LNCAP (cell line): ENCODE measurements around the gene ACAD10.

Experiments
- TF ChIP-seq, protein P1 (sequence below): fragments of 450-650 bp; IDR thresholded peaks from 2 replicates; pipeline ENCODE4 v1.5.1; 2017; ENCODE audit warnings: mild to moderate bottlenecking

The ACAD10 gene

DNA sequence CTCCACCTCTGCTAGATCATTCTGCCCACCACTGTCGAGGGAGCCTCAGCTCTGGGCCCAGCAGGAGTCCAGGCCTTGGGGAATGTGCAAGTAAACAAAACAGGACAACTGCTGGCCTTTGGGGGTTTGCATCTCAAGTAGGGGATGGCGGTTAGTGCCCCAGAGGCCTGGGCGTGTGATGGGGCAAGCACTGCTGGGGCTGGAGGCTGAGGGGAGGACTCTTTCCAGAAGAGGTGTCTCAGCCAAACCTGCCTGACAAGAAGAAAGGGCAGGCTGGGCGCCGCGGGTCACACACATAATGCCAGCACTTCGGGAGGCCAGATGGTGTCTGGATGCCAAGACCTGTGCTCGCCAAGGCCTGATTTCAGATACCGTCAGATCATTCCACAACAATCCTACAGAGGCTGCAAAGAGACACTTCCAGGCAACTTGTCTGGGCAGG is 72.3 kb downstream of the ACAD10 start:
- TF ChIP-seq, protein P1, sequence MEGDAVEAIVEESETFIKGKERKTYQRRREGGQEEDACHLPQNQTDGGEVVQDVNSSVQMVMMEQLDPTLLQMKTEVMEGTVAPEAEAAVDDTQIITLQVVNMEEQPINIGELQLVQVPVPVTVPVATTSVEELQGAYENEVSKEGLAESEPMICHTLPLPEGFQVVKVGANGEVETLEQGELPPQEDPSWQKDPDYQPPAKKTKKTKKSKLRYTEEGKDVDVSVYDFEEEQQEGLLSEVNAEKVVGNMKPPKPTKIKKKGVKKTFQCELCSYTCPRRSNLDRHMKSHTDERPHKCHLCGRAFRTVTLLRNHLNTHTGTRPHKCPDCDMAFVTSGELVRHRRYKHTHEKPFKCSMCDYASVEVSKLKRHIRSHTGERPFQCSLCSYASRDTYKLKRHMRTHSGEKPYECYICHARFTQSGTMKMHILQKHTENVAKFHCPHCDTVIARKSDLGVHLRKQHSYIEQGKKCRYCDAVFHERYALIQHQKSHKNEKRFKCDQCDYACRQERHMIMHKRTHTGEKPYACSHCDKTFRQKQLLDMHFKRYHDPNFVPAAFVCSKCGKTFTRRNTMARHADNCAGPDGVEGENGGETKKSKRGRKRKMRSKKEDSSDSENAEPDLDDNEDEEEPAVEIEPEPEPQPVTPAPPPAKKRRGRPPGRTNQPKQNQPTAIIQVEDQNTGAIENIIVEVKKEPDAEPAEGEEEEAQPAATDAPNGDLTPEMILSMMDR: no peak

DNA sequence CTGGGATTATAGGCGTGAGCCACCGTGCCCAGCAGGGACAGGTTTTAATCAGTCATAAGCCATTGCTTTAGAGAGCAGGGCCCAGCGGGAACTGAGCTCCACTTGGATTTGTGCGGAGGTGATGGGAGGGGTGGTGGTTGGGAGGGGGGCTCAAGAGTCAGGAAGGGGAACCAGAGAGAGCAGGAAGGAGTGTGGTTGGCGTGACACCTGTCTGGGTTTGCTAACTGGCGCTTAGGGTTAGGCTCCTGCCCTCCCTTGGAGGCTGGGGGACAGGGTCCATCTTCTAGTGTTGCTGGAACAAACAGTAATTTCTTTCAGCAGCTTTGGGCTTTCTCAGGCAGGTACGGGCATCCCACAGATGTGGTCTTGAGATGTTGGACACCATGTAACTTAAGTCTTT is 73.4 kb downstream of the ACAD10 start:
- TF ChIP-seq, protein P1: no peak

DNA sequence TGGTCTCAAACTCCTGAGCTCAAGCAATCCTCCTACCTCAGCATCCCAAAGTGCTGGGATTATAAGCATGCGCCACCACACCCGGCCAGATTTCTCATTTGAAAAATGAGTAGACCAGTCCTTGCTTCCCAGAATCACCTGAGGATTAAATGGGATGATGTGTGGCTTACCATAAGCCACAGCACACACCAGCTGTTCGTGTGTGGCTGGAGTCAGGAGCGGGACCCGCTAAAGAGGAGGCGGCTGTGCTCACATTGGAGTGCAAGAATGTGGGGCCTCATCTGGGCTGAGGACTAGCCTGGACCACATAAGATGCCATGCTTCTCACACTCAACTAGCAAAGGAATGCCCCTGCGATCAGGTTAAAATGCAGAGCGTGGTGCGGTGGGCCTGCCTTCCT is 74.1 kb downstream of the ACAD10 start:
- TF ChIP-seq, protein P1: no peak

DNA sequence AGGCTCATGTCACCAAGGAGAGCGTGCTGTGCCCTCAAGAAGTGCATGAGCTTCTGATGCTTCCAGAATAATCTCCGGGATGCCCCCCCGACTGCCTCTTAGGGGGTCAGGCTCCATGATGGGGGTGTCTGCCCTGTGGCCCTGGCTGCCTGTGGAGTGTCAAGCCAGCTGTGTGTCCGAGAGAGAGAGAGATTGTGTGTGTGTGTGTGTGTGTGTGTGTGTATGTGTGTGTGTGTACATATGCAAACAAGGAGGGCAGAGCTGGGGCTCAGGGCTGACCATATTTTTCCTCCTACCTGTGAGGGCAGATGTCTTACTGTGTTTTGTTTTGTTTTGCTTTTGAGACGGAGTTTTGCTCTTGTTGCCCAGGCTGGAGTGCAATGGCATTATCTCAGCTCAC is 75.2 kb downstream of the ACAD10 start:
- TF ChIP-seq, protein P1: no peak

DNA sequence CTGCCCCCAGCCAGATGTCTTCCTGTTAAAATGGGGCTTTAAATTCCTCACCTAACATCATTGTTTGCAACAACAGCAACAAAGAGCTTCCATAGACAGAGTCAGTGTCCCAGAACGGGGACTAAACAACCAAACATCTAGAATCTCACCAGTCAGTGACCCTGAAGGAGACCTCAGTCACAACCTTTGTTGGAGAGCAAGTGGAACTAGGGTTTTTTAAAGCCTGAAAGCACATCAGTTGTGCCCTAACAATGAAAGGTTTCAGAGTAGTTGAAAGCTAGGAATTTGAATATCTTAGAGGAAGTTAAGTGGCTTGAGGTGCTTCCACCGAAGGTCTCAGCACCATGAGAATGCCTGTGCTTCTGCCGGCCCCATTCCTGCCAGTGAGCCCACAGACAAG is 75.9 kb downstream of the ACAD10 start:
- TF ChIP-seq, protein P1: no peak

DNA sequence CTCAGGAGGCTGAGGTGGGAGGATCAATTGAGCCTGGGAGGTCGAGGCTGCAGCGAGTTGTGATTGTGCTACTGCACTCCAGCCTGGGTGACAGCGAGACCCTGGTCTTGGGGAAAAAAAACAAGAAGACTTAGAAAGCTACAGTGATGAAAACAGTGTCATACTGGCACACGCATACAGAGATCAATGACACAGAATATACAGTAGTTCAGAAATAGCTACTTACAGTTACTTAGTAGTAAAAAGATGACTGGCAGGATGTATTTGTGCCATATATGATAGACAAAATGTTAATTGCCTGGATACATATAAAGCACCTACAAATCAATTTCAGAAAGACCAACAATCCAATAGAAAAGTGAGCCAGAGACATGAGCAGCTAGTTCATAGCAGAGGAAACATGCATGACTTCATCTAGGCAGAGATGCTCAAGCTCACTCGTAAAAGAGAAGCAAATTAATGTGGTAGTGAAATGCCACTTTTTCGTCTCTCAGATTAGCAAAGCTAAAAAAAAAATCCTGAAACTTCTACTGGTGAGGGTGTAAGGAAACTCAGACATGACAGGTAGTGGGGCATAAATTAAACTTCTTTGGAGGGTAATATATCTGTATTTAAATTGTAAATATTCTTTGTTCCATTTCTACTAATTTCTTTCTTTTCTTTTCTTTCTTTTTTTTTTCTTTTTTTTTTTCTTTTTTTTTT is 78.4 kb downstream of the ACAD10 start:
- TF ChIP-seq, protein P1: no peak

DNA sequence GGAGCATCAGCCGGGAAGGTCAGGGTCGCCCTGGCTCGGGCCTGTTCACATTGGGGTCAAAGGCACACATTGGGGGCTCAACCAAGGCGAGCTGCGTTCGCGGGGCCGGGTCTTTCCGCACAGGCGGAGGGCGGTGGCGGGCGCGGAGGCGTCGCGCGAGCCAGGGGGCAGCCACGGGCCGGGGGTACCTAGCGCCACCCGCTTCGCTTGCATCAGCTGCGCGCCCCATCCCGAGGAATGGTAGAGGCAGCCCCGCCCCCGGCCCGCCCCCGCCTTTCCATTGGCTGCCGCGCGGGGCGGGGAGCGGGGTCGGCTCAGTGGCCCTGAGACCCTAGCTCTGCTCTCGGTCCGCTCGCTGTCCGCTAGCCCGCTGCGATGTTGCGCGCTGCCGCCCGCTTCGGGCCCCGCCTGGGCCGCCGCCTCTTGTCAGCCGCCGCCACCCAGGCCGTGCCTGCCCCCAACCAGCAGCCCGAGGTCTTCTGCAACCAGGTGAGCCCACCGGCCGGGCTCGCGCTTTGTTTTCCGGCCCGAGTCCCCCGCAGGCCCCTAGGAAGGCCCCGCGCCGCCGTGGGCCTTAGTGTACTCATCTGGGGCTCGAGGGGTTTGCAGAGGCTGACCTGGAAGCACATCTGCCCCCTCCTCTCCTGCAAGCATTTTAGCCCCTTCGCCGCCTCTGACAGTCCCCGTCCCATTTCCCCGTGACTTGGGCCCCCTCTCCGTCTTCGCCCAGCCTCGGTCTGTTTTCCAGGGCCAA is 80.9 kb downstream of the ACAD10 start, which contains the start of gene ALDH2:
Gene ALDH2 (plus strand): TSS at position 326 of the 754 bp plus-strand sequence. CDS start 50 bp downstream, at position 376.
- TF ChIP-seq, protein P1: no peak
